Esophagus muscularis mucosa (tissue), 4 donors: ENCODE results near the gene HS6ST2. TPM values are rescaled to one million over a fixed set of nuclear protein-coding genes. Genes with fewer than 3 reads are reported as not detected.
"Not testable (repeated sequence)": the region's sequence is repeated elsewhere in the genome, so short reads cannot be mapped to it uniquely, and the experiment has no call there.

Experiments
- DNase-seq: peaks from one replicate; pipeline ENCODE4 v3.0.0-alpha.2; 2017; ENCODE audit errors: extremely low spot score
- H3K27ac ChIP-seq, 4 donors: fragments of 200-600 bp; sonication (generic); replicated peaks in 1 of 4; 1 replicate in 3 of 4; 2 replicates in 1 of 4; pipeline ENCODE4 v1.5.1; 2016 to 2019; ENCODE audit warnings: mild to moderate bottlenecking in 1 of 4
- H3K27me3 ChIP-seq, 4 donors: fragments of 200-600 bp; sonication (generic); one replicate each; pipeline versions ENCODE4 v1.5.1 to v1.6.0; 2016 to 2019
- H3K36me3 ChIP-seq, 4 donors: fragments of 200-600 bp; sonication (generic); one replicate each; pipeline ENCODE4 v1.5.1; 2016 to 2019
- H3K4me1 ChIP-seq, 4 donors: fragments of 200-600 bp; sonication (generic); one replicate each; pipeline ENCODE4 v1.5.1; 2016 to 2019
- H3K4me3 ChIP-seq, 4 donors: fragments of 200-600 bp; sonication (generic); 1 replicate in 2 of 4; 2 replicates in 2 of 4; pipeline ENCODE4 v1.5.1; 2016 to 2019; ENCODE audit warnings: mild to moderate bottlenecking in 4 of 4, moderate library complexity in 1 of 4
- H3K9me3 ChIP-seq, 4 donors: fragments of 200-600 bp; sonication (generic); 1 replicate in 3 of 4; 2 replicates in 1 of 4; pipeline ENCODE4 v1.5.1; 2016 to 2019
- EP300 ChIP-seq: sonication (generic); formaldehyde crosslinking; IDR thresholded peaks from one replicate; pipeline ENCODE4 v1.6.1; 2017; ENCODE audit warnings: antibody characterized with exemption
- POLR2A ChIP-seq: fragments of 450-650 bp; IDR thresholded peaks from one replicate; pipeline ENCODE4 v1.6.1; 2017; ENCODE audit warnings: antibody characterized with exemption, moderate library complexity, mild to moderate bottlenecking, low read depth
- POLR2AphosphoS5 ChIP-seq, 2 donors: sonication (generic); formaldehyde crosslinking; IDR thresholded peaks; one replicate each; pipeline ENCODE4 v1.6.1; 2017; ENCODE audit warnings: antibody characterized with exemption in 2 of 2
- WGBS: methylation state at CpG from one replicate; pipeline ENCODE4 v1.1.5; 2018; 5-methylcytosine and 5-hydroxymethylcytosine counted together
- intact Hi-C: fragments of 100-400 bp; cut with DNase I; formaldehyde crosslinking; loops from one replicate; pipeline ENCODE4 v1.15.1; 2023
- total RNA-seq, 4 donors: library from RNA; depleted of rRNA; stranded (reverse); fragments of >200 nt; gene quantifications; one replicate each; pipeline versions ENCODE4 v1.1.0 to v1.2.1, GENCODE V29; 2016
- TF ChIP-seq, protein P1 (sequence below), 3 experiments: fragments of 200-600 bp in 2 of 3; fragments of 450-650 bp in 1 of 3; sonication (generic) in 2 of 3; IDR thresholded peaks; one replicate each; pipeline ENCODE4 v1.5.1; 2017 to 2019; ENCODE audit warnings: antibody characterized with exemption in 3 of 3, mild to moderate bottlenecking in 2 of 3, moderate library complexity in 1 of 3

Gene HS6ST2
- total RNA-seq, 4 donors from 2014 or later = 0.29 to 0.99 TPM; not detected in 2

DNA sequence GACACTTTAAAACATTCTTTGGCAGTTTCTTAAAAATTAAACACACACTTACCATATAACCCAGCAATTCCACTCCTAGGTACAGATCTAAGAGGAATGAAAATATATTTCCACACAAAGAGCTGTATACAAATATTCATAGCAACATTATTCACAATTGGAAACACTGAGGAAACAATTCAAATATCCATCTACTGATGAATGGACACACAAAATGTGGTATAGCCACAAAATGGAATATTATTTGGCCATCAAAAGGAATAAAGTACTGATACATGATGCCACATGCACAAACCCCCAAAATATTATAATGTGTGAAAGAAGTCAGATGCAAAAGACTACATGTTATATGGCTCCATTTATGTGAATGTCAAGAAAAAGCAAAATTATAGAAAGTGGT lies 70.9 kb downstream of the HS6ST2 start:
- no peak for DNase-seq
- H3K4me3 ChIP-seq = no peak overlapping the region
- peaks cover 0 to 13% (median 0%) of the 10 kb centered on the region in 4 donors for H3K9me3 ChIP-seq
- no peak overlapping the region for H3K27ac ChIP-seq
- H3K36me3 ChIP-seq = no peaks in the 10 kb centered on the region
- TF ChIP-seq, protein P1, sequence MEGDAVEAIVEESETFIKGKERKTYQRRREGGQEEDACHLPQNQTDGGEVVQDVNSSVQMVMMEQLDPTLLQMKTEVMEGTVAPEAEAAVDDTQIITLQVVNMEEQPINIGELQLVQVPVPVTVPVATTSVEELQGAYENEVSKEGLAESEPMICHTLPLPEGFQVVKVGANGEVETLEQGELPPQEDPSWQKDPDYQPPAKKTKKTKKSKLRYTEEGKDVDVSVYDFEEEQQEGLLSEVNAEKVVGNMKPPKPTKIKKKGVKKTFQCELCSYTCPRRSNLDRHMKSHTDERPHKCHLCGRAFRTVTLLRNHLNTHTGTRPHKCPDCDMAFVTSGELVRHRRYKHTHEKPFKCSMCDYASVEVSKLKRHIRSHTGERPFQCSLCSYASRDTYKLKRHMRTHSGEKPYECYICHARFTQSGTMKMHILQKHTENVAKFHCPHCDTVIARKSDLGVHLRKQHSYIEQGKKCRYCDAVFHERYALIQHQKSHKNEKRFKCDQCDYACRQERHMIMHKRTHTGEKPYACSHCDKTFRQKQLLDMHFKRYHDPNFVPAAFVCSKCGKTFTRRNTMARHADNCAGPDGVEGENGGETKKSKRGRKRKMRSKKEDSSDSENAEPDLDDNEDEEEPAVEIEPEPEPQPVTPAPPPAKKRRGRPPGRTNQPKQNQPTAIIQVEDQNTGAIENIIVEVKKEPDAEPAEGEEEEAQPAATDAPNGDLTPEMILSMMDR (IDR thresholded peaks at IDR 0.05) = no peak
- TF ChIP-seq POLR2A = no peak
- TF ChIP-seq EP300 = no peak
- TF ChIP-seq POLR2AphosphoS5 (IDR thresholded peaks at IDR 0.05) = no peak
- H3K27me3 ChIP-seq = no peaks in the 10 kb centered on the region
- intact Hi-C loops = no loop called here
- no peaks in the 10 kb centered on the region for H3K4me1 ChIP-seq

DNA sequence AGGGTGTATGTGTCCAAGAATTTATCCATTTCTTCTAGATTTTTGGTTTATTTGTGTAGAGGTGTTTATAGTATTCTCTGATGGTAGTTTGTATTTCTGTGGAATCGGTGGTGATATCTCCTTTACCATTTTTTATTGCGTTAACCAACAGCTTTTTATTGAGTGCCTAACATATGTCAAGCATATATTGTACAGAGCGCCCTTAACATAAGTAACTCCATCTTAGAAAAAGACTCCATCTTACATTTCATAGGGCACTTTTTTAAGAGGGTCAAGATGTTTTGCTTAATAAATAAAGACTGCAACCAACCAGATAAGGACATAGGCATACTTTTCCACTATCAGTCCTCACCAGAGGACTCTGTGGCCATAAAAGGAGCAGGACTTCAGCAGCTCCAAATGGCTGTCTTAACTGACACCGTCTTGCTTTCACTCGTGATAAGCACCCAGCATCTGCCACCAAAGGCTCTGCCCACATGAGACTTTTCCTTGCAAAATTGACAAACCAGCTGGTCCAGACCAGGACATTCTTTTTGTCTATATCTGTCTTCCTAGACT lies 75.0 kb downstream of the HS6ST2 start:
- no peak for DNase-seq
- 79% methylated on average over 5 of the region's 5 CpGs for WGBS
- no peak overlapping the region for H3K4me3 ChIP-seq
- no peaks in the 10 kb centered on the region for H3K36me3 ChIP-seq
- H3K27me3 ChIP-seq = no peaks in the 10 kb centered on the region
- intact Hi-C loops = no loop called here
- no peak overlapping the region for H3K27ac ChIP-seq
- H3K4me1 ChIP-seq = no peaks in the 10 kb centered on the region
- no peak for TF ChIP-seq EP300
- no peak for TF ChIP-seq POLR2A
- TF ChIP-seq POLR2AphosphoS5 (IDR thresholded peaks at IDR 0.05) = no peak
- TF ChIP-seq, protein P1 (IDR thresholded peaks at IDR 0.05) = no peak
- H3K9me3 ChIP-seq = peaks cover 0 to 6% (median 0%) of the 10 kb centered on the region in 4 donors

DNA sequence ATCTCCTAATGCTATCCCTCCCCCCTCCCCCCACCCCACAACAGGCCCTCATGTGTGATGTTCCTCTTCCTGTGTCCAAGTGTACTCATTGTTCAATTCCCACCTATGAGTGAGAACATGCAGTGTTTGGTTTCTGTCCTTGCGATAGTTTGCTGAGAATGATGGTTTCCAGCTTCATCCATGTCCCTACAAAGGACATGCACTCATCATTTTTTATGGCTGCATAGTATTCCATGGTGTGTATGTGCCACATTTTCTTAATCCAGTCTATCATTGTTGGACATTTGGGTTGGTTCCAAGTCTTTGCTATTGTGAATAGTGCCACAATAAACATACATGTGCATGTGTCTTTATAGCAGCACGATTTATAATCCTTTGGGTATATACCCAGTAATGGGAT lies 77.7 kb downstream of the HS6ST2 start:
- H3K36me3 ChIP-seq = not testable (repeated sequence)

DNA sequence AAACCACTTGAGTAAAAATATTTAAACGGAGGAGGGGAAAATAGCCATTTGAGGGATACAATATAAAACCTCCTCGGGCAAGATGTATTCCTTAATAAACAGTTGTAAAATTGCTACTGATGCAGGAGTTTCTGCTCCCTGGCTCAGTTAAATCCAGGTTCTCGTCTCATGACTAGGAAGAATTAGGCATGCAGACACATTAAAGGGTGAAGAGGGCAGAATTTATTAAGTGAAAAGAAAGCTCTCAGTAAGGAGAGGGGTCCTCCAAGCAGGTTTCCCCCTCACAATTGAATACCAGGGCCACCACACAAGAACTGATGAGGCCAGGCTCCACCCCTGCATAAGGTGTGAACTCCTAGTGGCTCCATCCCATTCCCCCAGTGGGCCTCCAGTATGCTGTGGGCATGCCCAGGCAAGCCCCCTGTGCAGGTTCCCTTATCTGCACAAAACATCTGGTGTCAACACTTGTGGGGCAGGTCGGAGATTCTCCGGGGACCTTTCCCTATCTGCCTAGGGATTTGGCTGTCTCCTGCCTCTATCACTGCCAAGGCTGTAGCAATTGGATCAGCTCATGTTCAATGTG lies 80.4 kb downstream of the HS6ST2 start:
- H3K4me1 ChIP-seq = no peaks in the 10 kb centered on the region
- TF ChIP-seq, protein P1 (IDR thresholded peaks at IDR 0.05) = no peak
- no peak for TF ChIP-seq EP300
- WGBS = 69% methylated on average over 5 of the region's 5 CpGs
- no peaks in the 10 kb centered on the region for H3K36me3 ChIP-seq
- no peaks in the 10 kb centered on the region for H3K9me3 ChIP-seq
- no peak overlapping the region for H3K4me3 ChIP-seq
- H3K27me3 ChIP-seq = no peaks in the 10 kb centered on the region
- no peak for DNase-seq
- intact Hi-C loops = no loop called here
- no peak overlapping the region for H3K27ac ChIP-seq

More for the DNA sequence above, 77.7 kb downstream of the HS6ST2 start:
- H3K4me1 ChIP-seq, H3K27me3 ChIP-seq, H3K27ac ChIP-seq, H3K4me3 ChIP-seq, DNase-seq, intact Hi-C loops, H3K9me3 ChIP-seq: not testable (repeated sequence)
- 80% methylated on average over 1 of the region's 2 CpGs for WGBS

DNA sequence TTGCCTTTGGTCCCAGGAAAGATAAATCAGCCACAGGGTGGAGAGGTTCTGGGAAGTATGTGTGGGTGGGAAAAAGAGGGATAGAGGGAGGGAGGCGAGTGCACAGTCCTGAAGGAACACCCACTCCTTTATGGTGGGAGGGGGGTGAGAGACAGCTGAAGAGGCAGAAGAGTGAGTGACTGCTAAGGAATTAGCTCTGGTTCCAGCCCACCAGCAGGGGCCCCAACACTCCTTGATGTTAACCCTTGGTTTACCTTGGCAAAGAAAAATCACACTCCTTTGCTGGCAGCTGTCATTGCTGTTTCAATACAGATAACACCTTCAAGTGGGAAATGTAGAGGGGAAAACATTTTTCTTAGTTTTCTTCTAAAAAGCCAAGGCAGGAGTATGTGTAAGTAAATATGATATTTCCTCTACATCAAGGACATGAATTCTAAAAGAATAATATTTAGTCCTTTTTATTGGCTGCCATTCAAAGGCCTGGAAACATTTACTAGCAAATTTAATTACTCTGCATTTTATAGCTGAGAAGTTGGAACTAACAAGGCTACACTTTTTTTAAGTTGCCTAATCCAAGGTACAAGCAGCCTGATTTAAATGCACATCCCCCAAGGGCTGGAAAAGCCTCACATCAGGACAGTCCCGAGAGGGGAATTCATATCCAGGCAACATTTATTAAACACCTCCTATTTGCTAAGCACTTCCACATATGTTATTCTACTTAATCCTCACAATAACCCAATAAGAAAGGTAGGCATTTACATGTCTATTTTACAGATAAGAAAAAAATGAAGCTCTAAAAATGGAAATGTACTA lies 81.7 kb downstream of the HS6ST2 start:
- Histone ChIP-seq H3K4me3 (no peak overlapping the region), H3K27me3 (no peaks in the 10 kb centered on the region), H3K9me3 (no peaks in the 10 kb centered on the region), H3K4me1 (no peaks in the 10 kb centered on the region), H3K36me3 (no peaks in the 10 kb centered on the region), H3K27ac (no peak overlapping the region)
- 41% methylated on average over 2 of the region's 2 CpGs for WGBS
- no peak for TF ChIP-seq EP300
- TF ChIP-seq POLR2A = no peak
- TF ChIP-seq, protein P1 (IDR thresholded peaks at IDR 0.05) = no peak
- no peak for TF ChIP-seq POLR2AphosphoS5 (IDR thresholded peaks at IDR 0.05)
- intact Hi-C loops = no loop called here
- DNase-seq = no peak
